Stomach (tissue), 4 donors: Measurements from ENCODE around the gene DIABLO.

Experiments used
- EP300 ChIP-seq: sonication (generic); formaldehyde crosslinking; IDR thresholded peaks from one replicate; pipeline ENCODE4 v1.6.1; 2017; ENCODE audit warnings: antibody characterized with exemption
- POLR2A ChIP-seq, 4 donors: fragments of 450-650 bp; IDR thresholded peaks; one replicate each; pipeline ENCODE4 v1.6.1; 2016; ENCODE audit warnings: antibody characterized with exemption in 4 of 4, control low read depth in 2 of 4, mild to moderate bottlenecking in 1 of 4, moderate library complexity in 1 of 4
- POLR2AphosphoS5 ChIP-seq, 3 donors: sonication (generic); formaldehyde crosslinking; IDR thresholded peaks; one replicate each; pipeline ENCODE4 v1.6.1; 2016; ENCODE audit warnings: antibody characterized with exemption in 3 of 3
- TF ChIP-seq, protein P1 (sequence below), 7 experiments: fragments of 450-650 bp in 4 of 7; fragments of 200-600 bp in 3 of 7; sonication (generic) in 3 of 7; IDR thresholded peaks; one replicate each; pipeline ENCODE4 v1.5.1; 2016 to 2019; ENCODE audit warnings: antibody characterized with exemption in 7 of 7, control low read depth in 2 of 7, mild to moderate bottlenecking in 1 of 7

DNA sequence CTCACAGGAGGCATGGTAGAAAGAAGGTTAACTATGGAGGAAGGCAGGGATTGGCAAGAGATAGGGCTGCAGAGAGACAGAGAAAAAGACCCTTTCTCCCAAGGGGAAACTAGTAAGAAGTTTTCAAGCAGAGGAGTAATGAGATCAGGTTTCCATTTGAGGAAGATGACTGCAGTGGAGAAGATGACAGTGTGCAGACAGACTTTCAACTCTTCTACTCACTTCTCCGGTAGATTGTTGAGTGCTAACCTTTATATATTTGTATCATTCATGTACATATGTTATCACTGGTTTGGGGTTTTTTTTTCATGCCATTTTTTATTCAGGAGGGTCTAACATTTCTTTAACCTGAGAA lies 28.3 kb downstream of the DIABLO start:
- no peak for TF ChIP-seq EP300
- TF ChIP-seq, protein P1, sequence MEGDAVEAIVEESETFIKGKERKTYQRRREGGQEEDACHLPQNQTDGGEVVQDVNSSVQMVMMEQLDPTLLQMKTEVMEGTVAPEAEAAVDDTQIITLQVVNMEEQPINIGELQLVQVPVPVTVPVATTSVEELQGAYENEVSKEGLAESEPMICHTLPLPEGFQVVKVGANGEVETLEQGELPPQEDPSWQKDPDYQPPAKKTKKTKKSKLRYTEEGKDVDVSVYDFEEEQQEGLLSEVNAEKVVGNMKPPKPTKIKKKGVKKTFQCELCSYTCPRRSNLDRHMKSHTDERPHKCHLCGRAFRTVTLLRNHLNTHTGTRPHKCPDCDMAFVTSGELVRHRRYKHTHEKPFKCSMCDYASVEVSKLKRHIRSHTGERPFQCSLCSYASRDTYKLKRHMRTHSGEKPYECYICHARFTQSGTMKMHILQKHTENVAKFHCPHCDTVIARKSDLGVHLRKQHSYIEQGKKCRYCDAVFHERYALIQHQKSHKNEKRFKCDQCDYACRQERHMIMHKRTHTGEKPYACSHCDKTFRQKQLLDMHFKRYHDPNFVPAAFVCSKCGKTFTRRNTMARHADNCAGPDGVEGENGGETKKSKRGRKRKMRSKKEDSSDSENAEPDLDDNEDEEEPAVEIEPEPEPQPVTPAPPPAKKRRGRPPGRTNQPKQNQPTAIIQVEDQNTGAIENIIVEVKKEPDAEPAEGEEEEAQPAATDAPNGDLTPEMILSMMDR (IDR thresholded peaks at IDR 0.05), result no peak
- no peak for TF ChIP-seq POLR2AphosphoS5 (IDR thresholded peaks at IDR 0.05)
- no peak for TF ChIP-seq POLR2A (IDR thresholded peaks at IDR 0.05)
